NCI-H146 treated with DMSO at 0.1 percent for 48 hours (cell line): ENCODE measurements around the gene ADGRD1.

Experiments used
- DNase-seq: peaks from one replicate; lab custom pipeline; 2025; ENCODE audit not compliant: unreplicated experiment; lab: John Stamatoyannopoulos, UW

The ADGRD1 gene

DNA sequence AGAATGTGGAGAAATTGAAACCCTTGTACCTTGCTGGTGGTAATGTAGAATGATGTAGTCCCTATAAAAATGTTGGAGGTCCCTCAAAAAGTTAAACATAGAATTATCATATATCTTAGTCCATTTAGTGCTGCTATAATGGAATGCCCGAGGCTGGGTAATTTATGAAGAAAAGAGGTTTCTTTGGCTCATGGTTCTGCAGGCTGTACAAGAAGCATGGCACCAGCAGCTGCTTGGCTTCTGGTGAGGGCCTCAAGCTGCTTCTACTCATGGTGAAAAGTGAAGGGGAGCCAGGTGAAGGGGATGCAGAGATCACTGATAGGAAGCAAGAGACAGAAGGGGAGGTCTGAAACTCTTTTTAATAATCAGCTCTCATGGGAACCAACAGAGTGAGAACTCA, 233.9 kb downstream of the ADGRD1 start:
- no peak for DNase-seq

DNA sequence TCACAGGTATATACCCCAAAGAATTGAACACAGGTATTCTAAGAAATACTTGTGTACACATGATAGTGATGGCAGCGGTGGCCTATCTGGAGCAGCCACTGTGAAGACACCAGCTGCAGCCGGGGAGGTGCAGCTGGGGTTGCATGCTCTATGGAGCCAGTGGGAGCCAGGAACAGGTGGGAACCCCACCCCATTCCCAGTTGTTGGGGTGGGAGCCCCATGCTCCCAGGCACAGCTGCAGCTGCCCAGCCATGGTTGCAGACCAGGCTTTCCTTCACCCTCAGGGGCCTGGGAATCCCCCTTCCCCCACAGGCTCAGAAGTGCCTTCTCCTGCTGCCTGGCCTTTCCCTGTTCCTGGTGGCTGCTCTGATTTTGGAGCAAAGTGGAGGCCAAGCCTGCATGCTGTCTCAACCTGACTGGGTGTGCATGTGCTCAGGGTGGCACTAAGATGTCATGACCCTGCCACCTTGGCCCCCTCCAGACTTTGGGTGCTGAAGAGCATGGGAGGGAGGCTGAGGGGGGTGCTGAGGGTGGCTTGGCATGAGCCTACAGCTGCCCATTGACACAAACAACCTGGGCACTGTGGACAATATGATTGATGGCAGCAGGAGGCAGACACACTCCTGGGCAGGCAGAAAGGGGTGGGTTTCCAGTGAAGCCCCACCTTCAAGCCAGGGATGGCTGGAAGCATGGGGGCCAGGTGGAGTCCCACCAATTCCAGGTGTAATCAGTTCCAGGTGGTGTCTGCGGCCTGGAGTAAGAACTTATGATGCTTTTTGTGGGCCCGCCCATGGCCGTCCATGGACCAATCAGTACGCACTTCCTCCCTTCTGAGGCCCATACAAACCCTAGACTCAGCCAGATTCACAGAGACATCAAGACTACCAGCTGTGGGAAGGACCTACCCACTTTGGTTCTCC, 234.7 kb downstream of the ADGRD1 start:
- no peak for DNase-seq

DNA sequence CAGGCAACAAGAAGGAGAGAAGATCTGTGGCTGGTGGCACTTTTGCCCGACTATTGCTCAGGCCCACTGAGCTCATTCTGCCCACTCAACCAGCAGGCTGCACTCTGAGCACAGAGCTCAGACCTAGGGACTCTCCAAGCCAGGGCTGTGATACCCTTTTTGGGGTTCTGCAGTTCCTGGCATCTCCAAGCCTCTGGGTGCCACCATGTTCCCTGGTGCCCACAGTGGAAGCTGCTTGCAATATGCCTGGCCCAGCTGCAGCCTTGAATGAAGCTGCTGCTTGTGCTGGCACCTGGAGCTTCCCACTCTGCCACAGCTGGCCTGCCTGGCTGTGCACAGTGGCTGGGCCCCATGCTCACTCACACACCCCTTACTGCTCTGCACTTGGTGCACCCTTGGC, 236.1 kb downstream of the ADGRD1 start:
- DNase-seq: no peak

DNA sequence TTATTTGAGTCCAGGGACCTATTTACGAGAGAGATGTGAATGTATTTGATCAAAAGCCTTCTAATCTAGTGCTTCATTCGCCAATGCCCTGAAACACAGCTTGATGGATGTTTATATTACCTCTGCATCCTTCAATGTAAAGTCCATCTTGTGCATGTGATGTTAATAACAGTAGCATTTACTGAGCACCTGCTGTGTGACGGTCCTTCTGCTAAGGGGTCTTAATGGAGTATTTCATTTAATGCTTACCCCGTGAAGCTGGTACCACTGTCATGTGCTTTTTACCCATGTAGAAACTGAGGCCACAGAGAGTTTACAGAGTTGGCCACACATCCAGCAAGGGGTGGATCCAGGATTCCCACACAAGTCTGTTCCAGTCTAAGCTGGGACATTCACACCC, 237.3 kb downstream of the ADGRD1 start:
- DNase-seq: no peak
